DMS53 treated with DMSO at 0.1 percent for 48 hours (cell line): Measurements from ENCODE around the gene CDCA8.
A peak's percentile ranks its signal among the peaks of the same experiment; 100 is the strongest.
"Not testable (repeated sequence)": the region's sequence is repeated elsewhere in the genome, so short reads cannot be mapped to it uniquely, and the experiment has no call there.

Experiments used
- DNase-seq: peaks from one replicate; lab custom pipeline; 2025; ENCODE audit not compliant: unreplicated experiment; lab: John Stamatoyannopoulos, UW

The CDCA8 gene

GRCh38 chr1:37672136-37672870 is 20.0 kb upstream of the CDCA8 start:
- no peak for DNase-seq

GRCh38 chr1:37673920-37674319 is 18.4 kb upstream of the CDCA8 start:
- DNase-seq = no peak

GRCh38 chr1:37676281-37677142 is 15.8 kb upstream of the CDCA8 start:
- DNase-seq = no peak

DNA sequence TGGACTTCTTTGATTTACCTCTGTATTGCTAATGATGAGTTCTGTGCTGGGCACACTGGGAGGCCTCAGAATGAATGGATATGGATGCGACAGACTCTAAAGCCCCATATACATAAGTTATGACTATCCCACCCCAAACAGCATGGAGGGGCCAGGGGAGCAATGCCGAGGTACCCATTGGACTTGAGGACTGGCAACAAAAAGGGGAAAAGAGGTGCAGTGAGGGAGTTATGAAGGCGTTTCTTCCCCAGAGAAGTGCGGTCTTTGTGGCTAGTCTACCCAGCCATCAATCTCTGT is 15.2 kb upstream of the CDCA8 start:
- no peak for DNase-seq

- no peak for DNase-seq
Observed at GRCh38 chr1:37677808-37678207, 14.5 kb upstream of the CDCA8 start.

DNA sequence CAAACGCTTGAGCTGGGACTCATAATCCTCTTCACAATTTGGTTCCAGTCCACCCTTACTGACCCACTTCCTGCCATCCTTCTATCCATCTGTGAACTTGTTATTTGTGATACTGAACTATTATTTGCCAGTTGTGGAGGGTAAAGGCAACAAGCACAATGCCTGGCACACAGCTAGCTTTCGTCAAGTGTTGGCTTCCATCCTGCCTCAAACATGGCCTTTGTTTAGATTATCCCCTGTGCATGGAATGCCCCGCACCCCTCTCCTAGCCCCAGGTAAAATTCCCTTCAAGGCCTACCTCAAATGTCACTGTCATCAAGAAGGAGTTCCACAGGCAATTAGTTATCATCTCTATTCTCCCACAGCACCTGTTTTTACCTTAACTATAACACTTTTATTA is 11.4 kb upstream of the CDCA8 start:
- DNase-seq = no peak

DNA sequence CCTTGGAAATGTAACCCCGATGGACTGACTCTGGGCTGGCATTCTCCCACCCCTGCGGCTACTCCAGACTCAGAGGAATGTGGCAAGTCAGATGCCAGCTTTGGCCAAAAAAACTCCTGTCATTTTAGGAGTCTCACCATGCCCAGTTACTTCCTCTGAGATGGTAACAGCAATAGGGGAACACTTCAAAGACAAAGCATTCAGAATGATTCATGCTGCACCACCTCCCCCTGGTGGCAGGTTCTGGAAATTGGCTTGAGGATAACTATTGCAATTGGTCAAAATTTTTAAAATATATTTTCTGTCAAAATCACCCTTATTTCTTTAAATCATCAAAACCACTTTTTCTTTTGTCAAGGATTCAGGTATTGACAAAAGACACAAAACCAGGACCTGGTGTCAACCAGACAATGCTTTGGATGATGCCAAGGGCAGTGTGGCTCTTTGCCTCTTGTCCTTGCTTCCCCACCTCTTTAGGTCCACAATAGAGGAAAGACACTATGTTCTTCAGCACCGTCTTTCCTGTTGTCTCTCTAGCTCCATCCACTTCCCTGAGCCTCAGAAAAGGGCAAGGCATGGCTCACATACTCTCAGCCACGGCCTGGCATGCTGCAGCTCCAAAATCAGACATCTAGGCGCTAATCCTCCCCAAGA is 9.9 kb upstream of the CDCA8 start:
- peak; percentile 37 for DNase-seq

- not testable (repeated sequence) for DNase-seq
Observed at GRCh38 chr1:37684182-37684581, 8.1 kb upstream of the CDCA8 start.

DNA sequence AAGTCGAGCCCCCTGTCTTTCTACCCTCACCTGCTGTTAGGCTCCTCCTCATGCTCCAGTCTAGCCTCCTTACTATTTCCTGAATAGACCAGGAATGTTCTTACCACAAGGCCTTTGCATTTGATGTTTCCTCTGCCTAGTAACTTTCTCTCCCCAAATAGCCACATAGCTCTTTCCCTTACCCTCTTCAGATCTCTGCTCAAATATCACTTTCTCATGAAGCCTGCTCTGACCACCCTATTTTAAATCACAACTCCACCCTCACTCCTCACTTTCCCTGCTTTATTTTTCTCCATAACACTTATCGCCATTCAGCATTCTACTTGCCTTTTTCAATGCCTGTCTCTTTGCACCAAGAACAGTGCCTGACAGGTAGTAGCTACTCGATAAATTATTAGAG is 6.6 kb upstream of the CDCA8 start:
- no peak for DNase-seq

GRCh38 chr1:37687764-37688163 is 4.6 kb upstream of the CDCA8 start:
- not testable (repeated sequence) for DNase-seq

GRCh38 chr1:37688926-37689325 is 3.4 kb upstream of the CDCA8 start:
- no peak for DNase-seq

GRCh38 chr1:37691497-37692077 is 729 bp upstream of the CDCA8 start:
- DNase-seq = peak; percentile 41

GRCh38 chr1:37692834-37693175 is 489 bp downstream of the CDCA8 start:
- DNase-seq = no peak

DNA sequence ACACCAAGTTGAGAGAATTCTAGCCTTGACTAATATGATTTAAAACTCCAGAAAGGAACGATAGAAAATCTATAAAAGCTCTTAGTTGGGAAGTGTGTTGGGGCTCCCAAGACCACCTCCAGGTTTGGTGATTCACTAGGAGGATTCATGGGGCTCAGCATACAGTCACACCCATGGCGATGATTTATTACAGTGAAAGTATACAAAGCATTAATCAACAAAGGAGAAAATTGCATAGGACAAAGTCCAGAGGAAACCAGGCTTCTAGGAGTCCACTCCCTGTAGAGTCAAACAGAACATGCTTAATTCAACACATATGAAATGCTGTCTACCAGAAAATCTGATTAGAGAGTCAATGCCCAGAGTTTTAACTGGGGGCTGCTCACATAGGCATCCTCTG is 4.8 kb downstream of the CDCA8 start:
- DNase-seq = no peak

- DNase-seq = no peak
Observed at GRCh38 chr1:37697737-37698136, 5.4 kb downstream of the CDCA8 start.

DNA sequence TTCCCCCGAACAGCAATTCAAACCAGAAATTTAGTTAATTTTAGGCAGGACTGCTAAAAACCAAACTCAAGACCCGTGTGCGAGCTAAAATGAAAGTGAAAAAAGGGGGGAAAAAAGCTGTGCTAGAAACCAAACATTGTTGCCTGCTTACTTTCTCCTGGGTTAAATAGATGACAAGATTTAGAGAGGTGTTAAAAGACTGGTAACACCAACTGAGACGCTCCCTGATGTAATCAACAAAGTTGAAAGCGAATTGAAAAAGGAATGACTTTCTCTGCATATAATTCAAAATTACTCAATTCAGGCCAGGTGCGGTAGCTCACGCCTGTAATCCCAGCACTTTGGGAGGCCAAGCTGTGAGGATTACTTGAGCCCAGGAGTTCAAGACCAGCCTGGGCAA is 6.8 kb downstream of the CDCA8 start:
- no peak for DNase-seq

GRCh38 chr1:37701051-37701450 is 8.7 kb downstream of the CDCA8 start:
- DNase-seq = no peak

GRCh38 chr1:37703061-37703460 is 10.7 kb downstream of the CDCA8 start:
- DNase-seq = no peak

GRCh38 chr1:37704966-37705365 is 12.7 kb downstream of the CDCA8 start:
- DNase-seq = no peak

DNA sequence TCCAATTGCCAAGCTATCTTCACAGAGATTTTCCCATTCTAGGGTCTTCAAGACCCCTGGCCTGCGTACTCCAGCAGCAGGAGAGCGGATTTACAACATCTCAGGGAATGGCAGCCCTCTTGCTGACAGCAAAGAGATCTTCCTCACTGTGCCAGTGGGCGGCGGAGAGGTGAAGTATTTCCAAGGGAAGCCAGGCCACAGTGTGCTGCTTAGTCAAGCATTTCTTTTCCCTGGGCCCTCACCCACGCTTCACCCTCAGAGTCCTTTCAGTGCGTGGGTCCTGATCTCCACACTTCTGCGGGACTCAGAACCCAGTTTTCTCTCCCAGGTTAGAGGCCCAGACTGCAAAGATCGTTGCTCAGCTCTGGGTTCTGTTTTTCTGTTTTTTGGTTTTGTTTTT is 13.1 kb downstream of the CDCA8 start:
- no peak for DNase-seq

- no peak for DNase-seq
Observed at GRCh38 chr1:37708471-37708870, 16.2 kb downstream of the CDCA8 start.

DNA sequence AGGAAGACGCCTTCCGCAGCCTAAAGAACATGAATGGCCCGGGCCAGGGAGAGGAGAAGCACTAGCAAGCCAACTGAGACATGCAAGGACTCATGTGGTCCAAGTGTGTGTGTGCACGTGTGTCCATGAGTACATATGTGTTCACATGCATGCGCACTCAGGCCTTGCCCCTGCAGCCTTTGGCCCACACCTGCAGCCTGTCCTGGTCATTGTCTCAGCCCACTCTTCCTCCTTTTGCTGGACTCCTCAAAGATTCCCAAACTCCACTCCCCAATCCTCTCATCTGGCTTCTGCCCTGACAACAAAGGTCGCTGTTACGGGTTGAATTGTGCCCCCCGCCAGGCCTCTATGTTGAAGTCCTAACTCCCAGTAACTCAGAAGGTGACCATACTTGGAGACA is 21.9 kb downstream of the CDCA8 start:
- DNase-seq = no peak
